ENCODE measurements around the gene PID1.

- TF ChIP-seq CTCF (IDR thresholded peaks at IDR 0.05) (no peak), POLR2AphosphoS5 (IDR thresholded peaks at IDR 0.05) (no peak)
Measured at GRCh38 chr2:229252280-229252679, 18.8 kb downstream of the PID1 start.
